GM12891 (cell line): ENCODE results near the gene SGPP1.

ENCODE experiments used
- PAX5 ChIP-seq: IDR thresholded peaks from 2 replicates; pipeline ENCODE4 v1.6.1; 2011; ENCODE audit warnings: low read length, moderate library complexity, mild to moderate bottlenecking; ENCODE audit not compliant: insufficient read depth, severe bottlenecking
- POLR2A ChIP-seq: IDR thresholded peaks from 2 replicates; pipeline ENCODE4 v1.6.1; 2011; ENCODE audit warnings: low read depth, low read length, control low read depth
- POLR2AphosphoS5 ChIP-seq: IDR thresholded peaks from 2 replicates; pipeline ENCODE4 v1.6.1; 2011; ENCODE audit warnings: low read depth, low read length, control low read depth
- POU2F2 ChIP-seq: IDR thresholded peaks from 2 replicates; pipeline ENCODE4 v1.6.1; 2011; ENCODE audit warnings: low read depth, mild to moderate bottlenecking, control low read depth, low read length, moderate library complexity
- SPI1 ChIP-seq: IDR thresholded peaks from 2 replicates; pipeline ENCODE4 v1.6.1; 2011; ENCODE audit warnings: low read depth, low read length, control low read depth
- TAF1 ChIP-seq: IDR thresholded peaks from 2 replicates; pipeline ENCODE4 v1.6.1; 2011; ENCODE audit warnings: low read depth, low read length, control low read depth

- TF ChIP-seq POLR2A, result no peak
- TF ChIP-seq TAF1, result no peak
- TF ChIP-seq POLR2AphosphoS5, result no peak
- no peak for TF ChIP-seq SPI1
- TF ChIP-seq PAX5, result no peak
- TF ChIP-seq POU2F2, result no peak
Measured at GRCh38 chr14:63747846-63748245, 20.0 kb upstream of the SGPP1 start.
